PC-9 (cell line): ENCODE measurements around the gene DPYSL5. TPM values are rescaled to one million over a fixed set of nuclear protein-coding genes. Genes with fewer than 3 reads are reported as not detected.

Source experiments
- BruUV-seq: library from RNA; stranded (reverse); fragments of 400-500 nt; replicated peaks from 2 replicates; lab custom pipeline; 2021; lab: Mats Ljungman, UMichigan
- CTCF ChIA-PET: fragments of 300-600 bp; sonication (Branson Sonifier 250); formaldehyde crosslinking; loops from one replicate; lab custom pipeline; 2022; ENCODE audit warnings: antibody characterized with exemption; lab: Charles Lee
- POLR2A ChIA-PET: fragments of 300-600 bp; sonication (Branson Sonifier 250); formaldehyde crosslinking; loops from one replicate; lab custom pipeline; 2022; ENCODE audit warnings: antibody characterized with exemption; ENCODE audit not compliant: unreplicated experiment; lab: Charles Lee
- DNase-seq, 2 experiments: peaks; one replicate each; pipeline versions ENCODE4 v3.0.0 to v3.0.0-alpha.2; 2015 to 2022; ENCODE audit warnings: mixed read lengths in 1 of 2
- H2AFZ ChIP-seq: fragments of 200-600 bp; sonication (generic); 2 replicates; pipeline ENCODE4 v1.8.1; 2017; ENCODE audit warnings: antibody characterized with exemption
- H3F3A ChIP-seq: fragments of 200-600 bp; sonication (generic); 2 replicates; pipeline ENCODE4 v1.8.1; 2017; ENCODE audit warnings: antibody characterized with exemption, mild to moderate bottlenecking, low read depth; ENCODE audit not compliant: insufficient read depth
- H3K27ac ChIP-seq: fragments of 200-600 bp; sonication (generic); 2 replicates; pipeline ENCODE4 v1.6.1; 2016; ENCODE audit warnings: mixed run types
- H3K27me3 ChIP-seq: fragments of 200-600 bp; sonication (generic); 2 replicates; pipeline ENCODE4 v1.6.1; 2016; ENCODE audit warnings: low read depth, mixed run types; ENCODE audit not compliant: insufficient read depth
- H3K36me3 ChIP-seq: fragments of 200-600 bp; sonication (generic); 2 replicates; pipeline ENCODE4 v1.6.1; 2016; ENCODE audit warnings: low read depth, mixed run types
- H3K4me1 ChIP-seq: fragments of 200-600 bp; sonication (generic); replicated peaks from 2 replicates; pipeline ENCODE4 v1.6.1; 2016; ENCODE audit warnings: mixed run types; ENCODE audit not compliant: insufficient read depth
- H3K4me2 ChIP-seq: fragments of 200-600 bp; sonication (generic); 2 replicates; pipeline ENCODE4 v1.6.1; 2017; ENCODE audit warnings: mixed run types
- H3K4me3 ChIP-seq: fragments of 200-600 bp; sonication (generic); 2 replicates; pipeline ENCODE4 v1.6.1; 2016; ENCODE audit warnings: mixed run types
- H3K79me2 ChIP-seq: fragments of 200-600 bp; sonication (generic); 2 replicates; pipeline ENCODE4 v1.6.1; 2017; ENCODE audit warnings: low read depth, mixed run types
- H3K9me2 ChIP-seq: fragments of 200-600 bp; sonication (generic); 2 replicates; pipeline ENCODE4 v1.8.1; 2017; ENCODE audit warnings: mild to moderate bottlenecking; ENCODE audit not compliant: insufficient read depth
- H3K9me3 ChIP-seq: fragments of 200-600 bp; sonication (generic); 2 replicates; pipeline ENCODE4 v1.8.1; 2016; ENCODE audit warnings: low read depth; ENCODE audit not compliant: insufficient read depth
- H4K20me1 ChIP-seq: fragments of 200-600 bp; sonication (generic); 2 replicates; pipeline ENCODE4 v1.8.1; 2017; ENCODE audit not compliant: insufficient read depth
- EZH2 ChIP-seq: fragments of 200-600 bp; sonication (generic); IDR thresholded peaks from 2 replicates; pipeline ENCODE4 v1.8.0; 2017; ENCODE audit warnings: antibody characterized with exemption, low read depth
- intact Hi-C: fragments of 100-400 bp; cut with micrococcal nuclease; formaldehyde crosslinking; loops from one replicate; pipeline ENCODE4 v1.10.0; 2022; ENCODE audit not compliant: unreplicated experiment
- total RNA-seq: library from RNA; stranded (reverse); gene quantifications from 2 replicates; pipeline ENCODE4 v1.2.3, GENCODE V29; 2021
- TF ChIP-seq, protein P1 (sequence below): fragments of 200-600 bp; sonication (generic); conservative IDR thresholded peaks from 2 replicates; pipeline ENCODE4 v1.6.1; 2017; ENCODE audit warnings: mixed run types, antibody characterized with exemption, mild to moderate bottlenecking, moderate library complexity

DPYSL5 gene
- total RNA-seq, 1 experiment from 2014 or later: not detected

DNA sequence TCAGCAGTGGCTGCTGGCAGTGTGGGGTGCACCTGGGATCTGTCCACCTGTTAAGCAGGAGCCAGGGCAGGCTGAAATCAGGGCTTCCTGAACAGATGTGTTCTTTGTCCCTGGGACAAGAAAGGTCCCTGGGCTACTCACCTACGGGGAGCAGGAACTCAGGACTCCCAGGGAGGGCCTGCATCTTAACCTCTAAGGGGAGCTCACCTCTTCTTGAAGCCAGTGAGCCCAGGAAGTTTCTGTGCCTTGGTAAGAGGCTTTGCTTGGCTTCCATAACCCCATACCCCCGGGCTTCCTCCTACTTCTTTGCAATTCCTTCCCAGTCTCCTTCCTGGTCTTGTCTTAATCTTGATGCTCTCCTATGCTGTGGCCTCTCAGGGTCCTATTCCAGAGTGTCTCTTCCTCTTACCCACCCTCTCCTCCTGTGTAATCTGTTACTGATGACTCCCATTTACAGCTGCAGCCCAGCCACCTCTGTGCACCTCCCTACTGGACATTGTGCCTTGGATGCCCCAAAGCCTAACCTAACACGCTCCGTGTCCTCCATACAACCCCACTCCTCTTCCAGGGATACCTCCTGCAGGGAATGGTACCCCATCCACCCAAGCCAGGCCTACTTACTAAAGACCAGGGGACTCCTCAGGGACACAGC lies 66.9 kb downstream of the DPYSL5 start:
- H3K27me3 ChIP-seq: peaks cover 70% of the 10 kb centered on the region

DNA sequence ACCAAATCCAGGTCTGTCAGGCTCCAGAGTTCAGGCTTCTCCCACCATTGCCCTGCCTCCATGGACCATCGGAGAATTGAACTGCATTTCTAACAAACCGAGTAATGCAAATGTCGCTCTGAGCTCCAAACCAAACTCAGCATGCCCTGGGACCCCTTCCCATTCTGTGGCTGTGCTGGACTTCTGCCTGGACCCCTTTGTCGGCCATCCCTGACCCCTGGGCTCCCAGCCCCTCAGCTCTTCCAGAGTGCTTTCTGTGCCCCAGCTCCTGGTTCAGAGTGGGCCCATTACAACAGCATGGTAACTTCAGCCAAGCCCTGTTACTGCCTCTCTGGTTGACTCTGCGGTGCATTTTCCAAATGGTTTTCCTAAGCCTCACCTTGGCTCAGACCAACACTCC lies 67.4 kb downstream of the DPYSL5 start:
- Histone ChIP-seq H2AFZ (no peak overlapping the region), H3K27me3 (peaks cover 67% of the 10 kb centered on the region), H3K9me2 (no peaks in the 10 kb centered on the region), H4K20me1 (no peaks in the 10 kb centered on the region), H3K4me1 (no peaks in the 10 kb centered on the region), H3K4me3 (no peak overlapping the region), H3K9me3 (no peaks in the 10 kb centered on the region), H3F3A (no peaks in the 10 kb centered on the region), H3K27ac (no peak overlapping the region), H3K36me3 (no peaks in the 10 kb centered on the region), H3K4me2 (no peak overlapping the region), H3K79me2 (no peaks in the 10 kb centered on the region)
- DNase-seq: no peak
- BruUV-seq: no TSS peak
- ChIA-PET POLR2A (no interaction called here), CTCF (no interaction called here)
- intact Hi-C loops: no loop called here
- TF ChIP-seq, protein P1, sequence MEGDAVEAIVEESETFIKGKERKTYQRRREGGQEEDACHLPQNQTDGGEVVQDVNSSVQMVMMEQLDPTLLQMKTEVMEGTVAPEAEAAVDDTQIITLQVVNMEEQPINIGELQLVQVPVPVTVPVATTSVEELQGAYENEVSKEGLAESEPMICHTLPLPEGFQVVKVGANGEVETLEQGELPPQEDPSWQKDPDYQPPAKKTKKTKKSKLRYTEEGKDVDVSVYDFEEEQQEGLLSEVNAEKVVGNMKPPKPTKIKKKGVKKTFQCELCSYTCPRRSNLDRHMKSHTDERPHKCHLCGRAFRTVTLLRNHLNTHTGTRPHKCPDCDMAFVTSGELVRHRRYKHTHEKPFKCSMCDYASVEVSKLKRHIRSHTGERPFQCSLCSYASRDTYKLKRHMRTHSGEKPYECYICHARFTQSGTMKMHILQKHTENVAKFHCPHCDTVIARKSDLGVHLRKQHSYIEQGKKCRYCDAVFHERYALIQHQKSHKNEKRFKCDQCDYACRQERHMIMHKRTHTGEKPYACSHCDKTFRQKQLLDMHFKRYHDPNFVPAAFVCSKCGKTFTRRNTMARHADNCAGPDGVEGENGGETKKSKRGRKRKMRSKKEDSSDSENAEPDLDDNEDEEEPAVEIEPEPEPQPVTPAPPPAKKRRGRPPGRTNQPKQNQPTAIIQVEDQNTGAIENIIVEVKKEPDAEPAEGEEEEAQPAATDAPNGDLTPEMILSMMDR: no peak
- TF ChIP-seq EZH2: no peak

More for the DNA sequence above, 66.9 kb downstream of the DPYSL5 start:
- no peak overlapping the region for H3K4me3 ChIP-seq
- H3K9me2 ChIP-seq: no peaks in the 10 kb centered on the region
- H2AFZ ChIP-seq: no peak overlapping the region
- DNase-seq: no peak
- intact Hi-C loops: no loop called here
- H3K9me3 ChIP-seq: no peaks in the 10 kb centered on the region
- ChIA-PET POLR2A (no interaction called here), CTCF (no interaction called here)
- no peak overlapping the region for H3K4me2 ChIP-seq
- no peak for TF ChIP-seq EZH2
- TF ChIP-seq, protein P1: no peak
- no TSS peak for BruUV-seq
- H3K79me2 ChIP-seq: no peaks in the 10 kb centered on the region
- H3K36me3 ChIP-seq: no peaks in the 10 kb centered on the region
- H4K20me1 ChIP-seq: no peaks in the 10 kb centered on the region
- H3K4me1 ChIP-seq: no peaks in the 10 kb centered on the region
- H3K27ac ChIP-seq: no peak overlapping the region
- no peaks in the 10 kb centered on the region for H3F3A ChIP-seq

DNA sequence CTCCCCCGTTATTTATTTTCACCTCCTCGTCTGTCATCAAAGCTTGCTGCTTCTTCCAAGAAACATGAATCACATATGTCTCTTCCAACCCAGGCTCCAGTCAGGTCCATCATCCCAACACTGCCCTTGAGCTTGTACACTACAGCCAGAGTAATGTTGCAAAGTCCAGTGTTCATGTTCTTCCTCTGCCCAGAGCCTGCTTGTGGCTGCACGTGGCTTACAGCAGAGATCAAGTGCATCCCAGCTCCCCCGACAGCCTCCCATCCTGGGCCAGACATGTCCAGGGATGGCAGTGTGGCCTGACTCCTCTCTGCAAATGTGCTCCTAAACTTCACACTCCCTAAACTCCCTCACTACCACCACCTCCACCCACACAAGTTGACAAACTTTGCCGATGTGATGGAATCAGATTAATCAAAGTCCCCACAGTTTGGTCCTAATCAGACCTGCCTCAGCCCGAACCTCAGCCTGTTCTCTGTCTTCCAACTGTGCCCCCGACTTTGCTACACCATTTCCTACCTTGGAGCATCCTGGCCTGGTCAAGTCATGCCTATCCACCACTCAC lies 68.3 kb downstream of the DPYSL5 start:
- peaks cover 61% of the 10 kb centered on the region for H3K27me3 ChIP-seq
- no peaks in the 10 kb centered on the region for H3K36me3 ChIP-seq
- H3K4me2 ChIP-seq: no peak overlapping the region
- H3K4me3 ChIP-seq: no peak overlapping the region
- H3K4me1 ChIP-seq: no peaks in the 10 kb centered on the region
- POLR2A ChIA-PET: no interaction called here
- no peaks in the 10 kb centered on the region for H4K20me1 ChIP-seq
- CTCF ChIA-PET: no interaction called here
- H3F3A ChIP-seq: no peaks in the 10 kb centered on the region
- H3K9me3 ChIP-seq: no peaks in the 10 kb centered on the region
- H3K79me2 ChIP-seq: no peaks in the 10 kb centered on the region
- no TSS peak for BruUV-seq
- H3K27ac ChIP-seq: no peak overlapping the region
- H2AFZ ChIP-seq: no peak overlapping the region
- TF ChIP-seq, protein P1: no peak
- no peak for TF ChIP-seq EZH2
- DNase-seq: no peak
- no peaks in the 10 kb centered on the region for H3K9me2 ChIP-seq
- intact Hi-C loops: no loop called here
